Endothelial cell of umbilical vein (primary cell): ENCODE measurements around the gene L2HGDH. TPM values are rescaled to one million over a fixed set of nuclear protein-coding genes. Genes with fewer than 3 reads are reported as not detected.

Experiments
- BruUV-seq: library from RNA; stranded (reverse); fragments of 400-500 nt; replicated peaks from 2 replicates; lab custom pipeline; 2021; lab: Mats Ljungman, UMichigan
- CTCF ChIA-PET: fragments of 300-600, 350-600 bp; sonication (Branson Sonifier 250); formaldehyde crosslinking; loops from one replicate; lab custom pipeline; 2021; ENCODE audit warnings: antibody characterized with exemption, inconsistent platforms; lab: Charles Lee
- POLR2A ChIA-PET: fragments of 300-600, 350-600 bp; sonication (Branson Sonifier 250); formaldehyde crosslinking; loops from one replicate; lab custom pipeline; 2021; ENCODE audit warnings: antibody characterized with exemption, inconsistent platforms; lab: Charles Lee
- DNase-seq: peaks from one replicate; pipeline ENCODE4 v3.0.0-alpha.2; 2011; ENCODE audit warnings: low read depth, low spot score
- FAIRE-seq: peaks from 2 replicates; lab custom pipeline; 2011; peaks lifted over from hg19 to GRCh38; lab: Jason Lieb, UNC
- H2AFZ ChIP-seq: 2 replicates; pipeline ENCODE4 v1.6.0; 2012; ENCODE audit warnings: low read depth, low read length, control low read depth, inconsistent platforms
- H3K27ac ChIP-seq: 2 replicates; pipeline ENCODE4 v1.5.1; 2011; ENCODE audit warnings: low read depth, mild to moderate bottlenecking, control low read depth, low read length, moderate library complexity; ENCODE audit not compliant: insufficient read depth
- H3K27me3 ChIP-seq, 2 experiments: 2 replicates each; pipeline versions ENCODE4 v1.6.0 to v1.6.1; 2011; ENCODE audit warnings: low read length in 2 of 2, mixed read lengths in 1 of 2; ENCODE audit not compliant: control insufficient read depth in 2 of 2, insufficient read depth in 2 of 2
- H3K36me3 ChIP-seq, 2 experiments: 2 replicates in 1 of 2; 3 replicates in 1 of 2; pipeline ENCODE4 v1.5.1; 2011; ENCODE audit warnings: low read length in 2 of 2, mild to moderate bottlenecking in 1 of 2, moderate library complexity in 1 of 2; ENCODE audit not compliant: control insufficient read depth in 2 of 2, insufficient read depth in 2 of 2; ENCODE audit errors: extremely low read depth in 1 of 2
- H3K4me1 ChIP-seq: 3 replicates; pipeline ENCODE4 v1.5.1; 2011; ENCODE audit warnings: mild to moderate bottlenecking, low read length; ENCODE audit not compliant: control insufficient read depth, insufficient read depth; ENCODE audit errors: extremely low read depth
- H3K4me2 ChIP-seq: 2 replicates; pipeline ENCODE4 v1.6.1; 2011; ENCODE audit warnings: low read length, control low read depth, mixed read lengths; ENCODE audit not compliant: insufficient read depth
- H3K4me3 ChIP-seq, 3 experiments: fragments of 200-600 bp in 1 of 3; sonication (generic), shearing (Covaris generic) in 1 of 3; replicated peaks in 1 of 3; 2 replicates each; pipeline ENCODE4 v1.5.1; 2011 to 2016; ENCODE audit warnings: control low read depth in 3 of 3, low read length in 3 of 3, mild to moderate bottlenecking in 2 of 3, inconsistent platforms in 1 of 3, low read depth in 1 of 3, moderate library complexity in 1 of 3; ENCODE audit not compliant: insufficient read depth in 1 of 3
- H3K79me2 ChIP-seq: 2 replicates; pipeline ENCODE4 v1.6.0; 2012; ENCODE audit warnings: low read length, inconsistent platforms; ENCODE audit not compliant: control insufficient read depth, insufficient read depth
- H3K9ac ChIP-seq: replicated peaks from 2 replicates; pipeline ENCODE3; 2011; ENCODE audit warnings: low read length, control low read depth; ENCODE audit not compliant: insufficient read depth; ENCODE audit errors: extremely low read depth
- H3K9me1 ChIP-seq: replicated peaks from 3 replicates; pipeline ENCODE4 v1.6.0; 2011; ENCODE audit warnings: mild to moderate bottlenecking, low read length; ENCODE audit not compliant: control insufficient read depth, insufficient read depth; ENCODE audit errors: extremely low read depth
- H3K9me3 ChIP-seq: replicated peaks from 2 replicates; pipeline ENCODE4 v1.5.1; 2012; ENCODE audit warnings: low read length, inconsistent platforms; ENCODE audit not compliant: control insufficient read depth, insufficient read depth
- H4K20me1 ChIP-seq: replicated peaks from 2 replicates; pipeline ENCODE3; 2011; ENCODE audit warnings: mild to moderate bottlenecking, low read length; ENCODE audit not compliant: control insufficient read depth, insufficient read depth; ENCODE audit errors: extremely low read depth
- CTCF ChIP-seq, 2 donors: IDR thresholded peaks; 1 replicate in 1 of 2; 2 replicates in 1 of 2; pipeline ENCODE4 v1.5.1; 2011; ENCODE audit warnings: low read length in 2 of 2, mild to moderate bottlenecking in 2 of 2, moderate library complexity in 2 of 2, control low read depth in 1 of 2, inconsistent platforms in 1 of 2, low read depth in 1 of 2; ENCODE audit not compliant: insufficient read depth in 1 of 2; ENCODE audit errors: extremely low read depth in 1 of 2
- EZH2 ChIP-seq: IDR thresholded peaks from 2 replicates; pipeline ENCODE4 v1.6.1; 2012; ENCODE audit warnings: borderline replicate concordance, low read depth, mild to moderate bottlenecking, moderate library complexity, low read length, inconsistent platforms; ENCODE audit not compliant: severe bottlenecking
- FOS ChIP-seq: IDR thresholded peaks from 2 replicates; pipeline ENCODE4 v1.6.1; 2011; ENCODE audit warnings: mild to moderate bottlenecking, low read length, moderate library complexity, borderline replicate concordance; ENCODE audit not compliant: insufficient read depth
- GATA2 ChIP-seq: IDR thresholded peaks from 2 replicates; pipeline ENCODE4 v1.7.0; 2011; ENCODE audit warnings: low read depth, mild to moderate bottlenecking, moderate library complexity, mixed read lengths, low read length; ENCODE audit not compliant: insufficient read length, insufficient read depth
- JUN ChIP-seq: IDR thresholded peaks from 2 replicates; pipeline ENCODE4 v1.6.1; 2011; ENCODE audit warnings: borderline replicate concordance, low read depth; ENCODE audit not compliant: insufficient read length, insufficient read depth
- MYC ChIP-seq: IDR thresholded peaks from one replicate; pipeline ENCODE4 v1.6.1; 2011; ENCODE audit warnings: mild to moderate bottlenecking, low read depth, low read length
- POLR2A ChIP-seq: IDR thresholded peaks from 2 replicates; pipeline ENCODE4 v1.6.1; 2012; ENCODE audit warnings: low read depth, mild to moderate bottlenecking, control low read depth, low read length
- POLR2AphosphoS5 ChIP-seq: IDR thresholded peaks from 2 replicates; pipeline ENCODE4 v1.6.1; 2012; ENCODE audit warnings: low read depth, mild to moderate bottlenecking, control low read depth, low read length, moderate library complexity; ENCODE audit not compliant: insufficient read depth
- dilution Hi-C: fragments of 300-500 bp; cut with MboI; formaldehyde crosslinking; loops from one replicate; pipeline ENCODE4 v1.15.0; 2019; ENCODE audit warnings: low sequenced_read_pairs; ENCODE audit not compliant: extremely low pct_ligation_motif_present
- intact Hi-C: fragments of 100-400 bp; cut with micrococcal nuclease; formaldehyde crosslinking; loops from one replicate; pipeline ENCODE4 v1.10.0; 2022
- polyA plus RNA-seq, 4 experiments: library from polyadenylated mRNA; depleted of rRNA in 3 of 4; stranded (reverse) in 3 of 4; unstranded in 1 of 4; fragments of >200 nt; gene quantifications; 2 replicates each; pipeline versions ENCODE4 v1.2.1 to v1.2.3, GENCODE V29; 2011 to 2012; ENCODE audit warnings: missing spikeins in 1 of 4
- total RNA-seq: library from RNA; stranded (reverse); gene quantifications from 2 replicates; pipeline ENCODE4 v1.2.3, GENCODE V29; 2021

L2HGDH gene
- total and polyA plus RNA-seq, 2 donors (not counting 3 experiments of a cell fraction or from before 2014, with no cell fraction given) = 2.5 to 5.3 TPM

GRCh38 chr14:50247245-50247644 lies 64.8 kb downstream of the L2HGDH start:
- H3K9me3 ChIP-seq = no peaks in the 10 kb centered on the region
- TF ChIP-seq EZH2 (no peak), JUN (no peak), GATA2 (no peak), FOS (no peak), CTCF (IDR thresholded peaks at IDR 0.05; ENCODE audit: extremely low read depth in 1 of 2, insufficient read depth in 1 of 2, low read depth in 1 of 2, low read length in 2 of 2) (no peak), MYC (no peak), POLR2AphosphoS5 (no peak), POLR2A (no peak)
- ChIA-PET CTCF (interaction anchor here (1.1 to 1.3 kb wide), 2 partner anchors 30 to 386 kb away, joined by 3 to 4 read pairs; no protein-coding TSS in a partner anchor), POLR2A (no interaction called here)
- H2AFZ ChIP-seq = no peak overlapping the region
- no peak for FAIRE-seq
- H3K79me2 ChIP-seq = no peaks in the 10 kb centered on the region
- no peak for DNase-seq
- H3K4me3 ChIP-seq = no peak overlapping the region
- no peak overlapping the region for H3K27ac ChIP-seq
- BruUV-seq = no TSS peak
- dilution Hi-C loops = no loop called here
- intact Hi-C loops = no loop called here
- H3K9ac ChIP-seq = no peak overlapping the region
- H3K9me1 ChIP-seq = no peaks in the 10 kb centered on the region
- no peaks in the 10 kb centered on the region for H3K27me3 ChIP-seq
- H3K36me3 ChIP-seq = no peaks in the 10 kb centered on the region
- no peaks in the 10 kb centered on the region for H4K20me1 ChIP-seq
- no peak overlapping the region for H3K4me2 ChIP-seq
- H3K4me1 ChIP-seq = no peaks in the 10 kb centered on the region
